Osteocyte (in vitro differentiated cells): ENCODE measurements around the gene NPR2. TPM values are rescaled to one million over a fixed set of nuclear protein-coding genes. Genes with fewer than 3 reads are reported as not detected.

Source experiments
- DNase-seq: peaks from one replicate; pipeline ENCODE4 v3.0.0; 2021; ENCODE audit warnings: mixed read lengths; ENCODE audit not compliant: unreplicated experiment; ENCODE audit errors: extremely low spot score
- H3K27ac Mint-ChIP-seq: one replicate; pipeline ENCODE4 v1.8.0; 2021; ENCODE audit warnings: mild to moderate bottlenecking, mixed read lengths; ENCODE audit not compliant: unreplicated experiment
- H3K27me3 Mint-ChIP-seq: one replicate; pipeline ENCODE4 v1.8.0; 2021; ENCODE audit warnings: mixed read lengths; ENCODE audit not compliant: unreplicated experiment
- H3K36me3 Mint-ChIP-seq: one replicate; pipeline ENCODE4 v1.8.0; 2021; ENCODE audit warnings: mixed read lengths; ENCODE audit not compliant: unreplicated experiment
- H3K4me1 Mint-ChIP-seq: one replicate; pipeline ENCODE4 v1.8.0; 2021; ENCODE audit warnings: mixed read lengths; ENCODE audit not compliant: unreplicated experiment
- H3K4me3 Mint-ChIP-seq: one replicate; pipeline ENCODE4 v1.8.0; 2021; ENCODE audit warnings: mild to moderate bottlenecking, moderate library complexity, mixed read lengths; ENCODE audit not compliant: unreplicated experiment
- H3K9me3 Mint-ChIP-seq: one replicate; pipeline ENCODE4 v1.8.0; 2021; ENCODE audit warnings: mixed read lengths; ENCODE audit not compliant: unreplicated experiment
- total RNA-seq: library from RNA; stranded (reverse); gene quantifications from 2 replicates; pipeline ENCODE4 v1.2.1, GENCODE V29; 2021
- TF ChIP-seq, protein P1 (sequence below): fragments of 200-600 bp; sonication (generic); IDR thresholded peaks from 2 replicates; pipeline ENCODE4 v1.5.0; 2021; ENCODE audit warnings: antibody characterized with exemption, mild to moderate bottlenecking, moderate library complexity

The NPR2 gene
- total RNA-seq, 1 donor from 2014 or later, result 28.1 TPM

DNA sequence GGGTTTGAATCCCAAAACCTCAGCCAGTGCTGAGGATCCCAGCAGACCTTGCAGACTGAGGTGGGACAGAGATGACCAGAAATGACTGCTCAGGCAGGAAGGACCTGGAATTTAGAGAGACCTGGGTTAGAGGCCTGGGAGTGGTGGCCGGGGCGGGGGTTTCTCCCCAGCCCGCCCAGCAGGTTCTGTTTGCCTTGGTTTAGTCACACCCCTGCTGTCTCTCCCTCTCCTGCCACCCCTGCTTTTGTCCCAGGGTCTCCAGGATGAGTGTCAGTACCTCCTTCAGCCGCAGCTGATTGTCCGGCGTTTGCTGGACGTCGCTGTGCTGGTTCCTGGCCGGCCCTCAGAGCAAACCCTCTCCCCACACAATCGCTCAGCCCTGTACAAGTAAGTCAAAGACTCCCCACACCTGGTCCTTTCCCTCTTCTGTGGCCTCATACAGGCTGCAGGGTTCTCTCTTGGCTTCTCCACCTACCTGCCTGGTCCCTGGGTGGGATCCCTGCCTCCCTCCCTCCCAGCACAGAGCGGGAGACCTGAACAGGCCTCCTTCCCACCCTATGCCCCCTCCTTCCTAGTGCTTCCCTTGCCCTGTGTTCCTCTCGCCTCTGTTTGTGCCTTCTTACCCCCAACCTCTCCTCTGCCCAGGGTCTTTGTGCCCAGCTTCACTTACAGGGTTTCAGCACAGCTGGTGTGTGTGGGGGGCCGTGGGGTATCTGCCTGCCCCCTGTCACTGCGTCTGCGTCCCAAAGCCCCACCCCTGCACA lies 49.7 kb downstream of the NPR2 start:
- Mint-ChIP-seq H3K36me3 (peaks cover 6% of the 10 kb centered on the region), H3K9me3 (no peaks in the 10 kb centered on the region), H3K4me1 (peaks cover 11% of the 10 kb centered on the region), H3K27me3 (no peaks in the 10 kb centered on the region), H3K4me3 (no peak overlapping the region), H3K27ac (no peak overlapping the region)
- DNase-seq, result no peak
- TF ChIP-seq, protein P1, sequence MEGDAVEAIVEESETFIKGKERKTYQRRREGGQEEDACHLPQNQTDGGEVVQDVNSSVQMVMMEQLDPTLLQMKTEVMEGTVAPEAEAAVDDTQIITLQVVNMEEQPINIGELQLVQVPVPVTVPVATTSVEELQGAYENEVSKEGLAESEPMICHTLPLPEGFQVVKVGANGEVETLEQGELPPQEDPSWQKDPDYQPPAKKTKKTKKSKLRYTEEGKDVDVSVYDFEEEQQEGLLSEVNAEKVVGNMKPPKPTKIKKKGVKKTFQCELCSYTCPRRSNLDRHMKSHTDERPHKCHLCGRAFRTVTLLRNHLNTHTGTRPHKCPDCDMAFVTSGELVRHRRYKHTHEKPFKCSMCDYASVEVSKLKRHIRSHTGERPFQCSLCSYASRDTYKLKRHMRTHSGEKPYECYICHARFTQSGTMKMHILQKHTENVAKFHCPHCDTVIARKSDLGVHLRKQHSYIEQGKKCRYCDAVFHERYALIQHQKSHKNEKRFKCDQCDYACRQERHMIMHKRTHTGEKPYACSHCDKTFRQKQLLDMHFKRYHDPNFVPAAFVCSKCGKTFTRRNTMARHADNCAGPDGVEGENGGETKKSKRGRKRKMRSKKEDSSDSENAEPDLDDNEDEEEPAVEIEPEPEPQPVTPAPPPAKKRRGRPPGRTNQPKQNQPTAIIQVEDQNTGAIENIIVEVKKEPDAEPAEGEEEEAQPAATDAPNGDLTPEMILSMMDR, result no peak

DNA sequence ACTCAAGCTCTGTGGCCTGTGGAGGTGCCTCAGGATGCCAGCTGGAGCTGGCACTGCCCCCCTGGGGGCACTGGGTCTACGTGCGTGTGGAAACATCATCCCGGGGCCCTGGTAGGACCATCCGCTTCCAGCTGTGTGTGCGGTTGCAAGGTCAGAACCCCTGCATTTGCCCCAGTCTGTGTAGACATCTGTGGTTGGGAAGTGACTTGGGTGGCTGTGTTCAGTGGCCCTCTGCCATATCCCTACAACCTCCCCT lies 50.2 kb downstream of the NPR2 start:
- Mint-ChIP-seq H3K27ac (no peak overlapping the region), H3K4me3 (no peak overlapping the region), H3K27me3 (no peaks in the 10 kb centered on the region), H3K9me3 (no peaks in the 10 kb centered on the region), H3K36me3 (peaks cover 6% of the 10 kb centered on the region), H3K4me1 (peaks cover 11% of the 10 kb centered on the region)
- TF ChIP-seq, protein P1, result no peak
- DNase-seq, result no peak

DNA sequence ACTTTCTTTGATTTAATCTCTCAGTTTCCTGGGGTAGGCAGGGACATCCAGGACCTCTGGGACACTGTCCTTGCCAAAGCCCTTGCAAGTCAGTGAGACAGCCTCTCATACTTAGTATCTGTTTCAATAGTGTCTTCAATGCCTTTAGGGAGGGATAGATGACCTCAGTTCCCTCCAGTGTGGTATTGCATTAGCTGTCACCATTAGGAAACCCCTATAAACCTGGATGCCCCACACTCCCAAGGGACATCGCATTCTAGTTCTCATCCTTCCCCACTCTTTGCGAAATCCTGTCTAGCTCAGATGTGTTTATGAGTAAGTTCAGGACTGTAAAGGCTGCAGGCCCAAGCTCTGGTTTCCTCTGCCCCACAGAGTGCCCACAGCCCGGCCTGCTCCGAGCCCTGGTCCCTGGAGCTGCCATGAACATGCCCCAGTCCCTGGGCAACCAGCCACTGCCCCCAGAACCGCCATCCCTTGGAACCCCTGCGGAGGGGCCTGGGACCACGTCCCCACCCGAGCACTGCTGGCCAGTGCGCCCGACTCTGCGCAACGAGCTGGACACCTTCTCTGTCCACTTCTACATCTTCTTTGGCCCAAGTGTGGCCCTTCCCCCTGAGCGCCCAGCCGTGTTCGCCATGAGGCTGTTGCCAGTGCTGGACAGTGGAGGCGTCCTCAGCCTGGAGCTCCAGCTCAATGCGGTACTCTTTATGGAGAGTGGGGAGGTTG lies 50.8 kb downstream of the NPR2 start:
- TF ChIP-seq, protein P1, result no peak
- H3K27ac Mint-ChIP-seq, result no peak overlapping the region
- H3K27me3 Mint-ChIP-seq, result no peaks in the 10 kb centered on the region
- no peak for DNase-seq
- H3K4me3 Mint-ChIP-seq, result no peak overlapping the region
- H3K4me1 Mint-ChIP-seq, result peaks cover 11% of the 10 kb centered on the region
- peaks cover 4% of the 10 kb centered on the region for H3K36me3 Mint-ChIP-seq
- no peaks in the 10 kb centered on the region for H3K9me3 Mint-ChIP-seq

DNA sequence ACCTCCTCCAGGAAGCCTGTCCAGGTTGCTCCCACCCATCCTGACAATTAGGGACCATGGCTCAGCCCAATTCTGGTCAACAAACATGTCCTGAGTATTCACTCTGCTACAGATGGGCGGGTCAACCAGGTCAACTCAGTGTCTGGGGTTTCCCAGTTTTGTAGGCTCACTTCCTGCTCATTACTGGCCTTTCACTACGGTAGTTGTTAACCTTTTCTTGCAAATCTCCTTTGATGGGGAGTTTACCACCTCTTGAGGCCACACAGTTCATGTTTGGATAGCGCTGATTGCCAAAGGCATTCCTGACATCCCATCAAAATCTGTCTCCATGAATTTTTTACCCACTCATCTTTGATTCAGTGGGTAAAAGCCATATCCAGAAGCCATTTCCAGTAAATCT lies 51.4 kb downstream of the NPR2 start:
- H3K36me3 Mint-ChIP-seq, result peaks cover 8% of the 10 kb centered on the region
- TF ChIP-seq, protein P1, result no peak

DNA sequence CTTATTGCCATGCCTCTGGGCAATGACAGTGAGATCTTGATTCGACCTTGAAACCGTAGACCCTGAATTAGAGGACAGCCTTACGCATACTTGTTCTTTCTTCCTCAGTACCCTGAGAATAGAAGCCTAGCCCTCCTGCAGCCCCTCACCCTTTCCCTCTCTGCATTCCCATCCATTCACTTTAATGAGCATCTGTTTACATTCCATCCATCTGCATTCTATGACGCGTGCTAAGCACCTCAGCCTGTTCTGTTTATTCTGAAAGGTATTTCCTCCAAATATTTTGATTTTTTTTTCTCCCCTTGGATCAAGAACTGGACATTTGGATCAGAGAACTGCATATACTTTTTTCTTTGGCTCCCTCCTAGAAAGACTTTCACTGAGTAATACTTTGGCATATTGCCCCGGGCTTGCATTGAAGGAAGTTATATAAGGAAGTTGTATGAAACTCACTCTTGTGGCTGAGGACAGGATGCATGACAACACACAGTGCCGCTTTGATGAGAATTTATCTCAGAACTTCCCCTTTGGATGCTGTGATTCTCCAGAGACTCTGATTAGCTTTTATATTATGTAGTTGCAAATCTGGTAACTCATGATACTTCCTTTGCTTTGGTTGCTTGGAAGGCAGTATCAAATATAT lies 53.4 kb downstream of the NPR2 start:
- Mint-ChIP-seq H3K9me3 (no peaks in the 10 kb centered on the region), H3K4me1 (peaks cover 11% of the 10 kb centered on the region), H3K4me3 (no peak overlapping the region), H3K36me3 (peaks cover 16% of the 10 kb centered on the region), H3K27me3 (no peaks in the 10 kb centered on the region), H3K27ac (peak overlapping the region; percentile 27)
- no peak for DNase-seq
- TF ChIP-seq, protein P1, result no peak

More for the DNA sequence above, 51.4 kb downstream of the NPR2 start:
- Mint-ChIP-seq H3K27me3 (no peaks in the 10 kb centered on the region), H3K27ac (no peak overlapping the region), H3K4me3 (no peak overlapping the region), H3K4me1 (peaks cover 11% of the 10 kb centered on the region), H3K9me3 (no peaks in the 10 kb centered on the region)
- DNase-seq, result no peak
